H9 (cell line): Measurements from ENCODE around the gene FN1. TPM values are rescaled to one million over a fixed set of nuclear protein-coding genes. Genes with fewer than 3 reads are reported as not detected.

Source experiments
- DNase-seq: peaks from one replicate; pipeline ENCODE4 v3.0.0-alpha.2; 2017
- H2AFZ ChIP-seq: one replicate; pipeline ENCODE4 v1.6.1; 2013; ENCODE audit warnings: mild to moderate bottlenecking, low read length, control low read depth, moderate library complexity
- H2AK5ac ChIP-seq: 2 replicates; pipeline ENCODE4 v1.6.1; 2013; ENCODE audit warnings: low read length, control low read depth, mixed read lengths; ENCODE audit not compliant: insufficient read length
- H2BK120ac ChIP-seq: one replicate; pipeline ENCODE4 v1.6.1; 2013; ENCODE audit warnings: low read depth, mild to moderate bottlenecking, low read length, control low read depth, inconsistent platforms; ENCODE audit not compliant: poor library complexity, severe bottlenecking
- H2BK12ac ChIP-seq: 2 replicates; pipeline ENCODE4 v1.6.1; 2013; ENCODE audit warnings: low read length, control low read depth, mixed read lengths, low read depth; ENCODE audit not compliant: insufficient read length
- H2BK15ac ChIP-seq: 2 replicates; pipeline ENCODE4 v1.6.1; 2013; ENCODE audit warnings: low read depth, low read length, control low read depth
- H2BK20ac ChIP-seq: one replicate; pipeline ENCODE4 v1.6.1; 2013; ENCODE audit warnings: low read depth, mild to moderate bottlenecking, low read length, control low read depth, inconsistent platforms; ENCODE audit not compliant: poor library complexity, severe bottlenecking
- H2BK5ac ChIP-seq: 2 replicates; pipeline ENCODE4 v1.6.1; 2013; ENCODE audit warnings: low read length, control low read depth, mixed read lengths; ENCODE audit not compliant: insufficient read length
- H3K14ac ChIP-seq: 2 replicates; pipeline ENCODE4 v1.6.1; 2013; ENCODE audit warnings: low read length, control low read depth; ENCODE audit not compliant: insufficient read depth
- H3K18ac ChIP-seq: 2 replicates; pipeline ENCODE4 v1.6.1; 2013; ENCODE audit warnings: low read depth, mild to moderate bottlenecking, mixed read lengths, low read length, control low read depth; ENCODE audit not compliant: insufficient read length
- H3K23ac ChIP-seq: 2 replicates; pipeline ENCODE4 v1.6.1; 2013; ENCODE audit warnings: low read length, control low read depth, mixed read lengths, low read depth; ENCODE audit not compliant: insufficient read length
- H3K23me2 ChIP-seq: 2 replicates; pipeline ENCODE4 v1.6.1; 2013; ENCODE audit warnings: low read depth, mild to moderate bottlenecking, mixed read lengths, low read length, control low read depth; ENCODE audit not compliant: insufficient read length, poor library complexity, severe bottlenecking
- H3K27ac ChIP-seq: 2 replicates; pipeline ENCODE4 v1.5.1; 2013; ENCODE audit warnings: low read length, control low read depth, mixed read lengths, low read depth; ENCODE audit not compliant: insufficient read length
- H3K27me3 ChIP-seq: 2 replicates; pipeline ENCODE4 v1.6.1; 2013; ENCODE audit warnings: low read length, control low read depth, inconsistent platforms; ENCODE audit not compliant: insufficient read depth
- H3K4ac ChIP-seq: 2 replicates; pipeline ENCODE4 v1.6.1; 2013; ENCODE audit warnings: low read depth, mild to moderate bottlenecking, control low read depth, inconsistent platforms, low read length, moderate library complexity
- H3K4me1 ChIP-seq: 2 replicates; pipeline ENCODE4 v1.6.1; 2013; ENCODE audit warnings: low read length, control low read depth, inconsistent platforms; ENCODE audit not compliant: insufficient read depth
- H3K4me2 ChIP-seq: 2 replicates; pipeline ENCODE4 v1.6.1; 2013; ENCODE audit warnings: low read length, control low read depth, mixed read lengths; ENCODE audit not compliant: insufficient read length, insufficient read depth
- H3K56ac ChIP-seq: 2 replicates; pipeline ENCODE4 v1.6.1; 2013; ENCODE audit warnings: low read depth, mild to moderate bottlenecking, mixed read lengths, low read length, control low read depth; ENCODE audit not compliant: insufficient read length
- H3K79me1 ChIP-seq: 2 replicates; pipeline ENCODE4 v1.6.1; 2013; ENCODE audit warnings: low read depth, mild to moderate bottlenecking, moderate library complexity, low read length, control low read depth, inconsistent platforms; ENCODE audit not compliant: insufficient read depth, poor library complexity, severe bottlenecking
- H3K79me2 ChIP-seq: 2 replicates; pipeline ENCODE4 v1.6.1; 2013; ENCODE audit warnings: low read length, control low read depth, inconsistent platforms; ENCODE audit not compliant: insufficient read depth
- H3K9ac ChIP-seq: 2 replicates; pipeline ENCODE4 v1.6.1; 2013; ENCODE audit warnings: low read length, control low read depth, mixed read lengths; ENCODE audit not compliant: insufficient read length; ENCODE audit errors: extremely low read depth
- H3K9me3 ChIP-seq: one replicate; pipeline ENCODE4 v1.6.1; 2013; ENCODE audit warnings: low read depth, low read length, inconsistent platforms; ENCODE audit not compliant: control insufficient read depth
- H3T11ph ChIP-seq: one replicate; pipeline ENCODE4 v1.6.1; 2013; ENCODE audit warnings: mild to moderate bottlenecking, low read length, control low read depth, inconsistent platforms
- H4K20me1 ChIP-seq: one replicate; pipeline ENCODE4 v1.6.1; 2013; ENCODE audit not compliant: control insufficient read depth, insufficient read length, insufficient read depth
- H4K5ac ChIP-seq: 2 replicates; pipeline ENCODE4 v1.6.1; 2013; ENCODE audit warnings: low read depth, mild to moderate bottlenecking, mixed read lengths, low read length, control low read depth; ENCODE audit not compliant: insufficient read length
- H4K8ac ChIP-seq: replicated peaks from 2 replicates; pipeline ENCODE4 v1.6.1; 2013; ENCODE audit warnings: low read length, control low read depth, mixed read lengths, low read depth; ENCODE audit not compliant: insufficient read length
- H4K91ac ChIP-seq: 2 replicates; pipeline ENCODE4 v1.6.1; 2013; ENCODE audit warnings: low read depth, mild to moderate bottlenecking, moderate library complexity, mixed read lengths, low read length, control low read depth; ENCODE audit not compliant: insufficient read length
- H3K27ac Mint-ChIP-seq, 3 experiments: 2 replicates in 2 of 3; 3 replicates in 1 of 3; pipeline ENCODE4 v1.8.0; 2020 to 2021; ENCODE audit warnings: mixed read lengths in 3 of 3, mild to moderate bottlenecking in 1 of 3, moderate library complexity in 1 of 3
- H3K27me3 Mint-ChIP-seq: 2 replicates; pipeline ENCODE4 v1.8.0; 2021; ENCODE audit warnings: low read depth, mild to moderate bottlenecking, moderate library complexity, mixed read lengths
- H3K36me3 Mint-ChIP-seq, 3 experiments: 2 replicates in 2 of 3; 3 replicates in 1 of 3; pipeline ENCODE4 v1.8.0; 2020 to 2021; ENCODE audit warnings: low read depth in 3 of 3, mixed read lengths in 3 of 3; ENCODE audit not compliant: insufficient read depth in 1 of 3
- H3K4me1 Mint-ChIP-seq, 2 experiments: 2 replicates each; pipeline ENCODE4 v1.8.0; 2020; ENCODE audit warnings: mixed read lengths in 2 of 2
- H3K4me3 Mint-ChIP-seq, 2 experiments: 2 replicates in 1 of 2; 3 replicates in 1 of 2; pipeline ENCODE4 v1.8.0; 2020 to 2021; ENCODE audit warnings: mild to moderate bottlenecking in 2 of 2, mixed read lengths in 2 of 2, moderate library complexity in 1 of 2
- H3K9me3 Mint-ChIP-seq, 2 experiments: 2 replicates in 1 of 2; 3 replicates in 1 of 2; pipeline ENCODE4 v1.8.0; 2020; ENCODE audit warnings: mild to moderate bottlenecking in 2 of 2, mixed read lengths in 2 of 2, moderate library complexity in 1 of 2
- CTCF ChIP-seq: fragments of 200-600 bp; sonication (generic); conservative IDR thresholded peaks from 3 replicates; pipeline ENCODE4 v1.8.0; 2021; ENCODE audit warnings: antibody characterized with exemption, mild to moderate bottlenecking
- WGBS: extraction: QIAGEN DNeasy Blood & Tissue Kit; methylation state at CpG from one replicate; pipeline ENCODE4 v1.1.7; 2013; ENCODE audit warnings: missing lambda C conversion rate, low lambda C conversion rate, mixed read lengths; ENCODE audit not compliant: insufficient read length; ENCODE audit errors: extremely low coverage; 5-methylcytosine and 5-hydroxymethylcytosine counted together
- total RNA-seq: library from RNA; stranded (reverse); gene quantifications from 2 replicates; pipeline ENCODE4 v1.2.1, GENCODE V29; 2021

FN1 gene
- total RNA-seq, 1 experiment from 2014 or later, result 56.0 TPM

- Histone ChIP-seq H3K18ac (no peak overlapping the region), H4K8ac (no peak overlapping the region), H3K4me2 (no peak overlapping the region), H2BK15ac (no peak overlapping the region), H2AFZ (no peak overlapping the region), H3K4ac (no peak overlapping the region), H4K91ac (no peak overlapping the region), H3K4me1 (no peaks in the 10 kb centered on the region; the same call in 1 of the 2 replicates), H3K27me3 (no peaks in the 10 kb centered on the region), H2BK20ac (no peak overlapping the region), H3K9me3 (no peaks in the 10 kb centered on the region), H3K9ac (no peak overlapping the region), H2BK120ac (no peak overlapping the region), H3T11ph (no peak overlapping the region), H3K23ac (no peak overlapping the region), H4K5ac (no peak overlapping the region), H3K79me1 (no peaks in the 10 kb centered on the region), H3K27ac (no peak overlapping the region), H2BK12ac (no peak overlapping the region), H3K56ac (no peak overlapping the region), H2AK5ac (no peak overlapping the region), H2BK5ac (no peak overlapping the region), H3K14ac (no peak overlapping the region), H3K79me2 (no peaks in the 10 kb centered on the region), H4K20me1 (no peaks in the 10 kb centered on the region), H3K23me2 (no peaks in the 10 kb centered on the region)
- WGBS, result no CpG with 5 or more reads among the region's 2 CpGs
- Mint-ChIP-seq H3K27me3 (no peaks in the 10 kb centered on the region), H3K36me3 (no peaks in the 10 kb centered on the region), H3K4me3 (no peak overlapping the region), H3K9me3 (no peaks in the 10 kb centered on the region), H3K4me1 (peaks cover 3 to 14% of the 10 kb centered on the region in 2 experiments; a peak in 3 of 4 replicates), H3K27ac (no peak overlapping the region)
- TF ChIP-seq CTCF, result no peak
- no peak for DNase-seq
These were observed 40.6 kb upstream of the FN1 start for GRCh38 chr2:215476424-215476823.
